GM12878 (cell line): ENCODE data around the gene GFRA3. TPM values are rescaled to one million over a fixed set of nuclear protein-coding genes. Genes with fewer than 3 reads are reported as not detected.

Source experiments
- BMI1 ChIP-seq: fragments of 450-650 bp; IDR thresholded peaks from 2 replicates; pipeline ENCODE4 v1.6.1; 2016; ENCODE audit warnings: mild to moderate bottlenecking, moderate library complexity, borderline replicate concordance
- CHD2 ChIP-seq: IDR thresholded peaks from 2 replicates; pipeline ENCODE4 v1.6.1; 2011; ENCODE audit warnings: low read depth, low read length, improper control_type of control experiment, borderline replicate concordance
- E2F8 ChIP-seq: fragments of 450-650 bp; IDR thresholded peaks from 2 replicates; pipeline ENCODE4 v1.6.1; 2018; ENCODE audit warnings: mild to moderate bottlenecking, low read depth, moderate library complexity; ENCODE audit not compliant: partially characterized antibody
- FOS ChIP-seq: IDR thresholded peaks from 3 replicates; pipeline ENCODE4 v1.6.1; 2011; ENCODE audit warnings: borderline replicate concordance; ENCODE audit not compliant: insufficient read length; ENCODE audit errors: extremely low read depth
- HCFC1 ChIP-seq: fragments of 150-350 bp; IDR thresholded peaks from 2 replicates; pipeline ENCODE4 v1.6.1; 2014; ENCODE audit warnings: low read length
- IRF4 ChIP-seq: IDR thresholded peaks from 2 replicates; pipeline ENCODE4 v1.6.1; 2011; ENCODE audit warnings: low read depth, low read length
- KAT2A ChIP-seq: conservative IDR thresholded peaks from 2 replicates; pipeline ENCODE4 v1.6.1; 2011; ENCODE audit warnings: low read depth, low read length; ENCODE audit not compliant: control insufficient read depth
- MAX ChIP-seq: IDR thresholded peaks from 2 replicates; pipeline ENCODE4 v1.6.1; 2012; ENCODE audit warnings: low read depth, low read length, improper control_type of control experiment
- MXI1 ChIP-seq: fragments of 150-350 bp; IDR thresholded peaks from 2 replicates; pipeline ENCODE4 v1.6.1; 2011; ENCODE audit warnings: low read depth, mild to moderate bottlenecking, inconsistent platforms, low read length, improper control_type of control experiment
- NFYA ChIP-seq: IDR thresholded peaks from 2 replicates; pipeline ENCODE4 v1.6.1; 2011; ENCODE audit warnings: low read depth, mild to moderate bottlenecking, low read length, improper control_type of control experiment, borderline replicate concordance
- PML ChIP-seq: IDR thresholded peaks from 2 replicates; pipeline ENCODE4 v1.6.1; 2012; ENCODE audit warnings: low read length, inconsistent platforms
- POLR2AphosphoS5 ChIP-seq: IDR thresholded peaks from 2 replicates; pipeline ENCODE4 v1.6.1; 2011; ENCODE audit warnings: mild to moderate bottlenecking, low read length, inconsistent platforms
- SMAD1 ChIP-seq: fragments of 450-650 bp; IDR thresholded peaks from 2 replicates; pipeline ENCODE4 v1.6.1; 2018; ENCODE audit warnings: mild to moderate bottlenecking, low read depth; ENCODE audit not compliant: partially characterized antibody
- YY1 ChIP-seq: IDR thresholded peaks from 2 replicates; pipeline ENCODE4 v1.6.1; 2011; ENCODE audit warnings: low read depth, mild to moderate bottlenecking, low read length
- ZBTB4 ChIP-seq: fragments of 450-650 bp; formaldehyde crosslinking; IDR thresholded peaks from 2 replicates; pipeline ENCODE4 v1.4.0; 2022; ENCODE audit warnings: mild to moderate bottlenecking, moderate library complexity
- ZNF207 ChIP-seq: fragments of 450-650 bp; IDR thresholded peaks from 2 replicates; pipeline ENCODE4 v1.6.1; 2014; ENCODE audit warnings: antibody characterized with exemption, mild to moderate bottlenecking, borderline replicate concordance
- polyA plus RNA-seq, 11 experiments: library from polyadenylated mRNA; depleted of rRNA in 4 of 11; unstranded in 6 of 11; stranded (reverse) in 5 of 11; fragments of >200 nt; fragmentation: Nextera tagmentation in 4 of 11; fragmentation: Illumina TruSeq in 1 of 11; extraction: Ambion mirVana in 4 of 11; extraction: Trizol in 1 of 11; gene quantifications; 1 replicate in 1 of 11; 2 replicates in 10 of 11; pipeline versions ENCODE4 v1.2.1 to v1.2.3, GENCODE V29; 2011 to 2016; ENCODE audit warnings: inconsistent platforms in 2 of 11, missing spikeins in 2 of 11, low read depth in 1 of 11
- total RNA-seq, 4 experiments: library from RNA; depleted of rRNA in 3 of 4; stranded (reverse); fragments of >200 nt in 3 of 4; fragmentation: Illumina TruSeq in 1 of 4; extraction: Trizol in 1 of 4; gene quantifications; 2 replicates each; pipeline versions ENCODE4 v1.2.1 to v1.2.3, GENCODE V29; 2013 to 2021
- TF ChIP-seq, protein P1 (sequence below): fragments of 450-650 bp; IDR thresholded peaks from 2 replicates; pipeline ENCODE4 v1.6.1; 2014; ENCODE audit warnings: mild to moderate bottlenecking
- TF ChIP-seq, protein P2 (sequence below): fragments of 450-650 bp; conservative IDR thresholded peaks from 2 replicates; pipeline ENCODE4 v1.6.1; 2017; ENCODE audit warnings: mild to moderate bottlenecking, moderate library complexity

The GFRA3 gene
- total and polyA plus RNA-seq, 10 of the 15 experiments (the other 5 are each of a cell fraction or from before 2014, with no cell fraction given): 0.06 to 0.10 (median 0.08) TPM; not detected in 7

DNA sequence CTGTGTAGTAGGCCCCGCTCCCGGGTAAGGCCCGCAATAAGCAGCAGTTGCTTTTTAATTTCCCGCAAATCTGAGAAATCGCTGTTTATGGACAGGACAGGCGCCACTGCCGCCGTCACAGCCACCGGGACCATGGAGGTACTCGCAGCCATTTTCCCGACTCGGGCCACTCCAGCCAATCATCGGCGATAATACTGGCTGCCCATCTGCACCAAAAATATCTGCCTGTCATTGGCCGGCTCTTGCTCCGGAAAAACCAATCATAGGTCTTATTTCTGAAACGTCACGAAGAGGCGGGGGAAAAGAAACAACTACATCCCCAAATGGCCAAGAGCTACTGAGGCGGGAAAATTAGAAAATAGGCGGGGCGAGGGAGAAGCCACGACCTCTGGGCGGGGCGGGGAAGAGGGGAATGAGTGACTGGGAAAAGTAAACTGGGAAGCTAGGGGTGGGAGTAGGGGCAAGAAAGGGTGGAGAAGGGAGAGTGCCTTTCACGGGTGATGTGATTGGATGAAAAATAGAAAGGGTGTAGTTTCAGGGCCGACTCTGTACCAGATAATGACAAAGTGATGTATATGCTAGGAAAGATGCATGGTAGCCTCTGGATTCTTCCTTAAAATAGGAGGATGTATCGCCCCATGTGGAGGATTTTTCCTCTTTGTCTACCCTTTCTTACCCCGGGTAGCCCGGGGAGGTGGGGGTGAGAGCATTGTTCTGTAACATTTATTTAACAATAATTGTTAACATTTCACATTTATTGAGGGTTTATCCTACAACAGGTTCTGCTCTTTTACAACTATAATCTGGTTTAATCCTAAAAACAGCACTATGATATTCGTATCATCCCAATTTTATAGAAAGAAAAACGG is 61.0 kb downstream of the GFRA3 start, which contains the start of gene CDC23 (continued):
- TF ChIP-seq E2F8 (peak; percentile 98), MAX (peak; percentile 66; the same call in 1 of the 2 replicates), BMI1 (no peak), ZBTB4 (no peak), PML (peak; percentile 72; the same call in 1 of the 2 replicates), YY1 (peak; percentile 98), MXI1 (peak; percentile 96), IRF4 (no peak), HCFC1 (peak; percentile 44; the same call in 1 of the 2 replicates), NFYA (peak; percentile 80), SMAD1 (no peak), ZNF207 (no peak), CHD2 (peak; percentile 90; the same call in 1 of the 2 replicates), FOS (peak; percentile 58), KAT2A (no peak), POLR2AphosphoS5 (peak; percentile 91)
- TF ChIP-seq, protein P1, sequence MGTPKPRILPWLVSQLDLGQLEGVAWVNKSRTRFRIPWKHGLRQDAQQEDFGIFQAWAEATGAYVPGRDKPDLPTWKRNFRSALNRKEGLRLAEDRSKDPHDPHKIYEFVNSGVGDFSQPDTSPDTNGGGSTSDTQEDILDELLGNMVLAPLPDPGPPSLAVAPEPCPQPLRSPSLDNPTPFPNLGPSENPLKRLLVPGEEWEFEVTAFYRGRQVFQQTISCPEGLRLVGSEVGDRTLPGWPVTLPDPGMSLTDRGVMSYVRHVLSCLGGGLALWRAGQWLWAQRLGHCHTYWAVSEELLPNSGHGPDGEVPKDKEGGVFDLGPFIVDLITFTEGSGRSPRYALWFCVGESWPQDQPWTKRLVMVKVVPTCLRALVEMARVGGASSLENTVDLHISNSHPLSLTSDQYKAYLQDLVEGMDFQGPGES: peak; percentile 85; the same call in 1 of the 2 replicates
- TF ChIP-seq, protein P2, sequence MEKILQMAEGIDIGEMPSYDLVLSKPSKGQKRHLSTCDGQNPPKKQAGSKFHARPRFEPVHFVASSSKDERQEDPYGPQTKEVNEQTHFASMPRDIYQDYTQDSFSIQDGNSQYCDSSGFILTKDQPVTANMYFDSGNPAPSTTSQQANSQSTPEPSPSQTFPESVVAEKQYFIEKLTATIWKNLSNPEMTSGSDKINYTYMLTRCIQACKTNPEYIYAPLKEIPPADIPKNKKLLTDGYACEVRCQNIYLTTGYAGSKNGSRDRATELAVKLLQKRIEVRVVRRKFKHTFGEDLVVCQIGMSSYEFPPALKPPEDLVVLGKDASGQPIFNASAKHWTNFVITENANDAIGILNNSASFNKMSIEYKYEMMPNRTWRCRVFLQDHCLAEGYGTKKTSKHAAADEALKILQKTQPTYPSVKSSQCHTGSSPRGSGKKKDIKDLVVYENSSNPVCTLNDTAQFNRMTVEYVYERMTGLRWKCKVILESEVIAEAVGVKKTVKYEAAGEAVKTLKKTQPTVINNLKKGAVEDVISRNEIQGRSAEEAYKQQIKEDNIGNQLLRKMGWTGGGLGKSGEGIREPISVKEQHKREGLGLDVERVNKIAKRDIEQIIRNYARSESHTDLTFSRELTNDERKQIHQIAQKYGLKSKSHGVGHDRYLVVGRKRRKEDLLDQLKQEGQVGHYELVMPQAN: peak; percentile 98
